SK-N-MC (cell line): Measurements from ENCODE around the gene CRTC3.

Source experiments
- EZH2 ChIP-seq: fragments of 200-600 bp; sonication (generic); IDR thresholded peaks from one replicate; pipeline ENCODE4 v1.6.1; 2017; ENCODE audit warnings: antibody characterized with exemption
- FOXP2 ChIP-seq: optimal IDR thresholded peaks from 2 replicates; pipeline ENCODE3; 2011; ENCODE audit warnings: mild to moderate bottlenecking, moderate library complexity; ENCODE audit not compliant: insufficient read depth; ENCODE audit errors: extremely low read length, control extremely low read depth
- POLR2AphosphoS5 ChIP-seq: IDR thresholded peaks from 2 replicates; pipeline ENCODE4 v1.6.1; 2012; ENCODE audit warnings: mild to moderate bottlenecking, low read depth, low read length, borderline replicate concordance

GRCh38 chr15:90683371-90683770 is 153.6 kb downstream of the CRTC3 start:
- TF ChIP-seq POLR2AphosphoS5 (no peak), EZH2 (no peak), FOXP2 (no peak)
